Endothelial cell of umbilical vein (primary cell): ENCODE measurements around the gene KIF22. TPM values are rescaled to one million over a fixed set of nuclear protein-coding genes. Genes with fewer than 3 reads are reported as not detected.
"Not testable (repeated sequence)": the region's sequence is repeated elsewhere in the genome, so short reads cannot be mapped to it uniquely, and the experiment has no call there.

Experiments
- BruUV-seq: library from RNA; stranded (reverse); fragments of 400-500 nt; replicated peaks from 2 replicates; lab custom pipeline; 2021; lab: Mats Ljungman, UMichigan
- CTCF ChIA-PET: fragments of 300-600, 350-600 bp; sonication (Branson Sonifier 250); formaldehyde crosslinking; loops from one replicate; lab custom pipeline; 2021; ENCODE audit warnings: antibody characterized with exemption, inconsistent platforms; lab: Charles Lee
- POLR2A ChIA-PET: fragments of 300-600, 350-600 bp; sonication (Branson Sonifier 250); formaldehyde crosslinking; loops from one replicate; lab custom pipeline; 2021; ENCODE audit warnings: antibody characterized with exemption, inconsistent platforms; lab: Charles Lee
- DNase-seq: peaks from one replicate; pipeline ENCODE4 v3.0.0-alpha.2; 2011; ENCODE audit warnings: low read depth, low spot score
- FAIRE-seq: peaks from 2 replicates; lab custom pipeline; 2011; peaks lifted over from hg19 to GRCh38; lab: Jason Lieb, UNC
- H2AFZ ChIP-seq: 2 replicates; pipeline ENCODE4 v1.6.0; 2012; ENCODE audit warnings: low read depth, low read length, control low read depth, inconsistent platforms
- H3K27ac ChIP-seq: 2 replicates; pipeline ENCODE4 v1.5.1; 2011; ENCODE audit warnings: low read depth, mild to moderate bottlenecking, control low read depth, low read length, moderate library complexity; ENCODE audit not compliant: insufficient read depth
- H3K27me3 ChIP-seq, 2 experiments: 2 replicates each; pipeline versions ENCODE4 v1.6.0 to v1.6.1; 2011; ENCODE audit warnings: low read length in 2 of 2, mixed read lengths in 1 of 2; ENCODE audit not compliant: control insufficient read depth in 2 of 2, insufficient read depth in 2 of 2
- H3K36me3 ChIP-seq, 2 experiments: 2 replicates in 1 of 2; 3 replicates in 1 of 2; pipeline ENCODE4 v1.5.1; 2011; ENCODE audit warnings: low read length in 2 of 2, mild to moderate bottlenecking in 1 of 2, moderate library complexity in 1 of 2; ENCODE audit not compliant: control insufficient read depth in 2 of 2, insufficient read depth in 2 of 2; ENCODE audit errors: extremely low read depth in 1 of 2
- H3K4me1 ChIP-seq: 3 replicates; pipeline ENCODE4 v1.5.1; 2011; ENCODE audit warnings: mild to moderate bottlenecking, low read length; ENCODE audit not compliant: control insufficient read depth, insufficient read depth; ENCODE audit errors: extremely low read depth
- H3K4me2 ChIP-seq: 2 replicates; pipeline ENCODE4 v1.6.1; 2011; ENCODE audit warnings: low read length, control low read depth, mixed read lengths; ENCODE audit not compliant: insufficient read depth
- H3K4me3 ChIP-seq, 3 experiments: fragments of 200-600 bp in 1 of 3; sonication (generic), shearing (Covaris generic) in 1 of 3; replicated peaks in 1 of 3; 2 replicates each; pipeline ENCODE4 v1.5.1; 2011 to 2016; ENCODE audit warnings: control low read depth in 3 of 3, low read length in 3 of 3, mild to moderate bottlenecking in 2 of 3, inconsistent platforms in 1 of 3, low read depth in 1 of 3, moderate library complexity in 1 of 3; ENCODE audit not compliant: insufficient read depth in 1 of 3
- H3K79me2 ChIP-seq: 2 replicates; pipeline ENCODE4 v1.6.0; 2012; ENCODE audit warnings: low read length, inconsistent platforms; ENCODE audit not compliant: control insufficient read depth, insufficient read depth
- H3K9ac ChIP-seq: replicated peaks from 2 replicates; pipeline ENCODE3; 2011; ENCODE audit warnings: low read length, control low read depth; ENCODE audit not compliant: insufficient read depth; ENCODE audit errors: extremely low read depth
- H3K9me1 ChIP-seq: replicated peaks from 3 replicates; pipeline ENCODE4 v1.6.0; 2011; ENCODE audit warnings: mild to moderate bottlenecking, low read length; ENCODE audit not compliant: control insufficient read depth, insufficient read depth; ENCODE audit errors: extremely low read depth
- H3K9me3 ChIP-seq: replicated peaks from 2 replicates; pipeline ENCODE4 v1.5.1; 2012; ENCODE audit warnings: low read length, inconsistent platforms; ENCODE audit not compliant: control insufficient read depth, insufficient read depth
- H4K20me1 ChIP-seq: replicated peaks from 2 replicates; pipeline ENCODE3; 2011; ENCODE audit warnings: mild to moderate bottlenecking, low read length; ENCODE audit not compliant: control insufficient read depth, insufficient read depth; ENCODE audit errors: extremely low read depth
- FOS ChIP-seq: IDR thresholded peaks from 2 replicates; pipeline ENCODE4 v1.6.1; 2011; ENCODE audit warnings: mild to moderate bottlenecking, low read length, moderate library complexity, borderline replicate concordance; ENCODE audit not compliant: insufficient read depth
- dilution Hi-C: fragments of 300-500 bp; cut with MboI; formaldehyde crosslinking; loops from one replicate; pipeline ENCODE4 v1.15.0; 2019; ENCODE audit warnings: low sequenced_read_pairs; ENCODE audit not compliant: extremely low pct_ligation_motif_present
- intact Hi-C: fragments of 100-400 bp; cut with micrococcal nuclease; formaldehyde crosslinking; loops from one replicate; pipeline ENCODE4 v1.10.0; 2022
- polyA plus RNA-seq, 4 experiments: library from polyadenylated mRNA; depleted of rRNA in 3 of 4; stranded (reverse) in 3 of 4; unstranded in 1 of 4; fragments of >200 nt; gene quantifications; 2 replicates each; pipeline versions ENCODE4 v1.2.1 to v1.2.3, GENCODE V29; 2011 to 2012; ENCODE audit warnings: missing spikeins in 1 of 4
- total RNA-seq: library from RNA; stranded (reverse); gene quantifications from 2 replicates; pipeline ENCODE4 v1.2.3, GENCODE V29; 2021

The KIF22 gene
- total and polyA plus RNA-seq, 2 donors (not counting 3 experiments of a cell fraction or from before 2014, with no cell fraction given), result 67.3 to 90.0 TPM

DNA sequence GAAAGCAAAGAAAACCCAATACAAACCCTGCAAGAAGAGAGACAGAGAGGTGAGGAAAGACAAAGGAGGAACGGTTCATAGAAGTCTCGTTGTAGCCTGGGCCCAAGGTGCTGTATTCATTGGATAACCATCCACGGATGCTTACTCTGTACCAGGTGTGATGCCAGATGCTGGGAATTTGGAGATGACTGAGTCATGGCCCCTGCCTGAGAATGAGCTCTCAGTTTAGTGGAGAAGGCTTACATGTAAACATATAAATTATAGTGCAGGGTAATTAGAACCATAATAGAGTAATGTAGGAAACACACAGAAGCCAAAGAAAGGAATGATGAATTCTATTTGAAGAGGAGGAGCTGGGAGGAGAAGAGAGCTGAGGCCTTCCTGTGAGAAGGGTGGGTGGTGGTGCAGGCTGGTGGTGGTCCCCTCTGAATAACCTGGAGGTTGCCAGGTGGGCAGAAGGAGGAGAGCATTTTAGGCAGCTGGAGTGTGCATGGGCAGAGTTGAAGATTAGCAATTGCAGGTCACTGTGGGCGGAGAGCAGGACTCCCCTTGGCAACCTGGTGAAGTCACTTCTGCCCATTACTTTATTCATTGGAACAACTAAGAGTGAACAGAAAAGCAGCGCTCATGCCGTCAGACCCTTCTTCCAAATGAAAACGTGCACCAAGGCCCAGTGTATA lies 20.2 kb upstream of the KIF22 start:
- Histone ChIP-seq H3K4me3 (no peak overlapping the region), H3K27ac (no peak overlapping the region), H3K9me3 (no peaks in the 10 kb centered on the region), H3K4me2 (no peak overlapping the region), H3K36me3 (no peaks in the 10 kb centered on the region), H3K4me1 (no peaks in the 10 kb centered on the region), H4K20me1 (no peaks in the 10 kb centered on the region), H3K27me3 (no peaks in the 10 kb centered on the region), H2AFZ (no peak overlapping the region), H3K79me2 (no peaks in the 10 kb centered on the region), H3K9ac (no peak overlapping the region), H3K9me1 (no peaks in the 10 kb centered on the region)
- dilution Hi-C loops, result no loop called here
- FAIRE-seq (no peak), DNase-seq (no peak)
- ChIA-PET POLR2A (no interaction called here), CTCF (no interaction called here)
- intact Hi-C loops, result no loop called here
- no TSS peak for BruUV-seq
- TF ChIP-seq FOS, result no peak

- H3K9ac ChIP-seq, H4K20me1 ChIP-seq, intact Hi-C loops, H3K9me1 ChIP-seq, dilution Hi-C loops, FAIRE-seq, H3K27me3 ChIP-seq, H3K79me2 ChIP-seq, BruUV-seq, H3K4me3 ChIP-seq, DNase-seq, H2AFZ ChIP-seq, H3K36me3 ChIP-seq, H3K27ac ChIP-seq, H3K4me1 ChIP-seq, H3K4me2 ChIP-seq, H3K9me3 ChIP-seq: not testable (repeated sequence)
- POLR2A ChIA-PET, result interaction anchor here (0.6 kb wide), 1 partner anchor 56 kb away, joined by 6 read pairs; no protein-coding TSS in a partner anchor
- CTCF ChIA-PET, result interaction anchor here (1.1 kb wide), 1 partner anchor 13 kb away, joined by 6 read pairs; no protein-coding TSS in a partner anchor
Measured at GRCh38 chr16:29772330-29772729, 18.2 kb upstream of the KIF22 start.
